Measurements from ENCODE around the gene LAMA2.

DNA sequence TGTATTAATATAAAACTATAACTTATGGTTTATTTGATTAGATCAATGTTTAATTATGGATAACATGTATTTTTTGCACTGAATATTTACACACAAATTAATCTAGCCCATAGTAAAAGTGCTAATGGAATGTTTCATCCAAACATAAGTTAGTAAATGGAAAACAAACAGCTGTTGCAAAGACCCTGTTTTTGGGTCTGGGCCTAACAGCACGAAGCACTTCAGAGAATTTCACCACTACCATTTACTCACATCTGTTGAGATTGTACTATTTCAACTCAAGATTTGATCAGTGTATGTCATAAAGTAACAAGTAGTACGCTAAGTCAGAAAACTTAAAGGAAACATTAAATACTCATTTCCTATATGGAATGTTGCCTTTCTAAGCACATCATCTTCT lies 359.6 kb downstream of the LAMA2 start:
- TF ChIP-seq CTCF (IDR thresholded peaks at IDR 0.05), result no peak
- no peak for TF ChIP-seq POLR2A (IDR thresholded peaks at IDR 0.05)
